GM19395 (cell line): ENCODE data around the gene NANOS2.
A peak's percentile ranks its signal among the peaks of the same experiment; 100 is the strongest.
"Not testable (repeated sequence)": the region's sequence is repeated elsewhere in the genome, so short reads cannot be mapped to it uniquely, and the experiment has no call there.

Experiments used
- ATAC-seq: cut with Tn5 transposase; IDR thresholded peaks from one replicate; pipeline ENCODE4 v1.9.1; 2021; ENCODE audit warnings: mild to moderate bottlenecking, moderate library complexity; ENCODE audit not compliant: unreplicated experiment

The NANOS2 gene

DNA sequence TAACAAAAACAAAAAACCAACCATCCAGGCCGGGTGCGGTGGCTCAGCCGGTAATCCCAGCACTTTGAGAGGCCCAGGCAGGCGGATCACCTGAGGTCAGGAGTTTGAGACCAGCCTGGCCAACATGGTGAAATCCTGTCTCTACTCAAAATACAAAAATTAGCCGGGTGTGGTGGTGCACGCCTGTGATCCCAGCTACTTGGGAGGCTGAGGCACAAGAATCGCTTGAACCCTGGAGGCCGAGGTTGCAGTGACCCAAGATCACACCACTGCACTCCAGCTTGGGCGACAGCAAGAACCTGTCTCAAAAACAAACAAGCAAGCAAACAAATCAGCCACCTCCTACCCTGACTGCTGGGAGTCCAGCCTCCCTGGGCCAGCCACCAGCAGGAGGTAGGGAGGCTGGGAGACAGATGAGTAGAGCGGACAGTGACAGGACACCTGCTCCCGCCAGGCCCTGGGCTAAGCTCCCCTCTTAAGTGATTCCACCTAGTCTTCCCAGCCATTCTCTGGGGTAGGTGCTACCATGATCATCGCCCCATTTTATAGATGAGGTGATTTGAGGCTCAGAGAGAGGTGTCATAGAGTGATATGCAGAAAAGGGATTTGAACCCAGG, 18.5 kb downstream of the NANOS2 start:
- not testable (repeated sequence) for ATAC-seq

DNA sequence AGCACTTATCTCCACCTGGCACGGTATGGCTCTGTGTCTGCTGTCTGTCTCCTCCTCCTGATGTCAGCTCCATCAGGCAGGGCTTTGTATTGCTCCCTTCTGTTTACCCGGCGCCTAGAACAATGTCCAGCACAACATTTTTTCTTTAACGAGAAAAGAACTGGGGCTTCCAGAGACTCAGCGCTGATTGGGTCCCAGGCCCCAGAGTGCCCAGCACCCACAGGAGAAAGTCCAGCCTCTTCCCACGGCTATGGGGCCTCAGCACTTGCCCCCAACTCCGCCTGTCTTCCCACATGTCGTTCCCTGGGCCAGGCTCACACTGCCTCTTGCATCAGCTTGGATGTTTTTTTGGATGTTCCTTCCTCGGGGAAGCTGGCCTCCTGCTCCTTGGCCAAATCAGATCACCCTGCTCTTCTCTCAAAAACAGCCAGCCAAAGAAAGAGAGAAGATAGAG, 19.0 kb downstream of the NANOS2 start:
- ATAC-seq, result no peak

DNA sequence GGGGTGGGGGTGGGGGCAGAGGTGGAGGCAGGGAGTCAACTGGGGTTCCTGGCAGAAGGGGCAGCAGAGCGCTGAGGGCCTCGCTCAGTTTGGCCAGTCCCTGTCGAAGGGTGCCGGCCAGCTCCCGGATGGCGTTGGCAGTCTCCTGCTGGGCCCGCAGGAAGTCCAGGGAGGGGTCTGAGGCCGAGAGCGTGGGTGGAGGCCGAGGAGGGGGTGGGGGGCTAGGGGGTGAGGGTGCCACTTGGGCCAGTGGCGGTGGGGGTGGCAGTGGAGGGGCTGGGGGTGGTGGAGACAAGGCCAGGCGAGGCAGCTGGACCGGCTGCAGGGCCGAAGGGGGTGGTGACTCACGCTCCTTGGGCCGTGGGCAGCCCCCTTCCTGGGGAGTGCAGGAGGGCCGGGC, 23.7 kb downstream of the NANOS2 start:
- ATAC-seq, result no peak

GRCh38 chr19:45889210-45889885, 25.2 kb downstream of the NANOS2 start:
- no peak for ATAC-seq

DNA sequence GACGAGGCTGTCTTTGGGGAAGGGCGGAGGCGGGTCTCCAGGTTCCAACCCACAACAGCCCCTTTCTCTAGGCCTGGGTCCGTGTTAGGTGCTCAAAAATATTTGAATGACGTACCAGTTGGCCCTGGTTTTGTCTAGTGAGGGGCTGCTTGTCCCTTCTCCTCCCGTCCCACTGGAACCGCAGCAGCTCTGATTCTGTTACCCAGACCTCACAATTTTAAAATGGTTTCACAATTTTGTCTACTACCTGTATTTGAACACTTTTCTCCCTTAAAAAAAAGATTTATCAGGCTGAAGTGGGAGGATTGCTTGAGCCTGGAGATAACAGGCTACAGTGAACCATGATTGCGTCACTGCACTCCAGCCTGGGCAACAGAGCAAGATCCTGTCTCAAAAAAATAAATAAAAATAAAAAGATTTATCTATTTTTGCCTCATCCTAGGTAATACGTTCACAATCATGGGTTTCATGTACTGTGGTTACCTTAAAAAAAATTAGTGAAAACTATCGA, 27.3 kb downstream of the NANOS2 start:
- no peak for ATAC-seq

GRCh38 chr19:45886427-45887199, 28.0 kb downstream of the NANOS2 start:
- ATAC-seq, result peak; percentile 58

GRCh38 chr19:45885556-45886426, 28.8 kb downstream of the NANOS2 start, which contains the start of gene IRF2BP1:
TSS of gene IRF2BP1 (minus strand) at chr19:45886141. CDS start at chr19:45885774, 367 bp downstream.
- peak; percentile 49 for ATAC-seq

GRCh38 chr19:45884682-45885555, 29.7 kb downstream of the NANOS2 start:
- ATAC-seq, result no peak

- ATAC-seq, result no peak
Measured at GRCh38 chr19:45883881-45884681, 30.5 kb downstream of the NANOS2 start.

- no peak for ATAC-seq
Measured at GRCh38 chr19:45883586-45883880, 31.0 kb downstream of the NANOS2 start.

- no peak for ATAC-seq
Measured at GRCh38 chr19:45882652-45883585, 31.7 kb downstream of the NANOS2 start.

DNA sequence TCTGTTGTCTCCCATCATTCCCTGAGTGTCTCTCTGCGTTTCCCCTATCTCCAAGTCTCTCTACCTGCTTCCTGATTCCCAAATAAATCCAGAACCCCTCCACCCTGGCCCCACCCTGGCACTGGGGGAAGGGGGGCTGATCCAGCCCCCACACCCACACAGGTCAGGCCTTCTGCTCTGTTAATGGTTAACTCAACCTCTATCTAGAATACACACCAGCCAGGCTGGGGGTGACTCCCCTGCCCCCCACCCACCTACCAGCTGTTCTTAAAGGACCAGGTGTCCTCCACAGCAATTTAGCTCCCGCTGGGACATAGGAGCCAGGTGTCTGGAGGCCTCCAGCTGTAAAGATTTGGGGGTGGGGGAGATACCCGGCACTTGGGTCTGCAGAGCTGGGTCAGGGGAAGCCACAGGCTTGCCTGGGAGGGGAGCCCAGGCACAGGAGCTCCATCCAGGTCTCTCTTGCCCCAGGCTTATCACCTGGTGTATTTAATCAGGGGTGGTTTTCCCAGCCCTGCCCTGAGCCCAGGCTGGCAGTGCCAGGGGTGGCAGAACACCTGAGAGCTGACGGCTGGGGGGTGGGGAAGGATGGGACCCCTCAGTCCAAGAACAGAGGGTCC, 32.6 kb downstream of the NANOS2 start:
- ATAC-seq, result no peak

GRCh38 chr19:45881082-45881908, 33.3 kb downstream of the NANOS2 start:
- no peak for ATAC-seq

DNA sequence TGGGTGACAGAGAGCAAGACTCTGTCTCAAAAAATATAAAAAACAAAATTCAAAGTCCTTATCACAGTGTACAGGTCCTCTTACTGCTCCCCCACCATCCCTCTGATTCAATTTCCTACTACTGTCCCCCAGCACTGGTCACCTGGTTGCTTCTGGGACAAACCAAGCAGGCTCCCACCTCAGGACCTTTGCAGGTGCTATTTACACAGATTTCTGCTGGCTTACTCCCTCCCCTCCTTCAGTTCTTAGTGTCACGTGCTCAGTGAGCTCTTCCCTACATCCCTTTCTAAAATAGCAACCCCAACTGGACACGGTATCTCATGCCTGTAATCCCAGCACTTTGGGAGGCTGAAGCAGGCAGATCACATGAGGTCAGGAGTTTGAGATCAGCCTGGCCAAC, 34.6 kb downstream of the NANOS2 start:
- ATAC-seq, result no peak

DNA sequence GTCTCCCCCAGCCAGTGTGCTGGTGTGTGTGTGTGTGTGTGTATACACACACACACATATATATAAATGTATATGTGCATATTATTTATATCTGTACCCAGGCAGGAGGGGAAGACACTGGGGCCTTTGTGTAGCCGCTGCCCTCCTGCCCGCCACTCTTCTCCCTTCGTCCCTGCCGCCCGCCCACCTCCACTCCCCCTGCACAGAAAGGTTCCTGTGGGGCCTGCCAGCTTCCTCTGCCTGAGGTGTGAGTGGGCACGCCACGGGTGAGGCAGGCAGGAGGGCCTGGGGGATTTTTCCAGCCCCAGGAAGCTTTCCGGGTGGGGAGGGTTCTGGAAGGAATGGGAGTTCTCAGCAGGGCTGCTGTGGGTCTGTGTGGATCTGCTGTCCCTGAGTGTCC, 35.5 kb downstream of the NANOS2 start:
- no peak for ATAC-seq

DNA sequence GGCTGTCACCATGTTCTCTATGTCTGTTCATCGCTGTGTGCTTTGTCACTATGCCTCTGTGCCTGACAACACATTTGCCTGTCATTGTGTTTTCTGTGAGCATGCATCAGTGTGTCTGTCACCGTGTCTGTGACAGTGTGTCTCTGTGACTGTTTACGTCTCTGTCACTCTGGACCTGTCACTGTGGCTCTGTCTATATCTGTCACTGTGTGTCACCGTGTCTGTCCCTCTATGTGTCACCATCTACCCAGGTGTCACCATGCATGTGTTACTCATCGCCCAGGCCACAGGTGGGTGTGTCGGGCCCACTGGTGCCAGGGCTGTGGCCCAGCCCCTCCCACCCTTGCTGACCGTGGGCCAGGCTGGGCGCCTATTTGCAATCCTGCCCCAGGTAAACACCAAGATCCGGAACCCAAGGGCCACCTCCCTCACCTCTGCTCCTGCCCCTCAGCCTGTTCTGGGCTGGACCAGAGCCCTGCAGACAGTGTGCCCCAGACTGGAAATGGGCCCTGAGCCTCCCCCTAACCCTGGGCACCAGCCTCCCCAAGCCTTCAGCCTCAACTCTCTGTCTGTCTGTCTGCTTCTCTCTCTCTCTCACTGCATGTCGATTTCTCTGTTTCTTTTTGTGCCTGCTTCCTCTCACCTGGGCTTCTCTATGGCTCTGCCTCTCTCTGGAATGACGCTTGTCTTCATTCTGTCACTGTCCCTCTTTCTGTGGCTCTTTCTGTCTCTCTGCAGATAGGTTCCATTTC, 36.4 kb downstream of the NANOS2 start:
- ATAC-seq, result no peak
